ENCODE results near the gene PPIL1. TPM values are rescaled to one million over a fixed set of nuclear protein-coding genes. Genes with fewer than 3 reads are reported as not detected.

Gene PPIL1
- total RNA-seq, 4 donors from 2014 or later = 17.5 to 31.6 (median 20.9) TPM

GRCh38 chr6:36888654-36889481 lies 14.3 kb upstream of the PPIL1 start:
- DNase-seq (ENCODE audit: low spot score) (no peak), ATAC-seq (ENCODE audit: low FRiP score) (no peak)
- TF ChIP-seq, protein P1, sequence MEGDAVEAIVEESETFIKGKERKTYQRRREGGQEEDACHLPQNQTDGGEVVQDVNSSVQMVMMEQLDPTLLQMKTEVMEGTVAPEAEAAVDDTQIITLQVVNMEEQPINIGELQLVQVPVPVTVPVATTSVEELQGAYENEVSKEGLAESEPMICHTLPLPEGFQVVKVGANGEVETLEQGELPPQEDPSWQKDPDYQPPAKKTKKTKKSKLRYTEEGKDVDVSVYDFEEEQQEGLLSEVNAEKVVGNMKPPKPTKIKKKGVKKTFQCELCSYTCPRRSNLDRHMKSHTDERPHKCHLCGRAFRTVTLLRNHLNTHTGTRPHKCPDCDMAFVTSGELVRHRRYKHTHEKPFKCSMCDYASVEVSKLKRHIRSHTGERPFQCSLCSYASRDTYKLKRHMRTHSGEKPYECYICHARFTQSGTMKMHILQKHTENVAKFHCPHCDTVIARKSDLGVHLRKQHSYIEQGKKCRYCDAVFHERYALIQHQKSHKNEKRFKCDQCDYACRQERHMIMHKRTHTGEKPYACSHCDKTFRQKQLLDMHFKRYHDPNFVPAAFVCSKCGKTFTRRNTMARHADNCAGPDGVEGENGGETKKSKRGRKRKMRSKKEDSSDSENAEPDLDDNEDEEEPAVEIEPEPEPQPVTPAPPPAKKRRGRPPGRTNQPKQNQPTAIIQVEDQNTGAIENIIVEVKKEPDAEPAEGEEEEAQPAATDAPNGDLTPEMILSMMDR (IDR thresholded peaks at IDR 0.05) = no peak

DNA sequence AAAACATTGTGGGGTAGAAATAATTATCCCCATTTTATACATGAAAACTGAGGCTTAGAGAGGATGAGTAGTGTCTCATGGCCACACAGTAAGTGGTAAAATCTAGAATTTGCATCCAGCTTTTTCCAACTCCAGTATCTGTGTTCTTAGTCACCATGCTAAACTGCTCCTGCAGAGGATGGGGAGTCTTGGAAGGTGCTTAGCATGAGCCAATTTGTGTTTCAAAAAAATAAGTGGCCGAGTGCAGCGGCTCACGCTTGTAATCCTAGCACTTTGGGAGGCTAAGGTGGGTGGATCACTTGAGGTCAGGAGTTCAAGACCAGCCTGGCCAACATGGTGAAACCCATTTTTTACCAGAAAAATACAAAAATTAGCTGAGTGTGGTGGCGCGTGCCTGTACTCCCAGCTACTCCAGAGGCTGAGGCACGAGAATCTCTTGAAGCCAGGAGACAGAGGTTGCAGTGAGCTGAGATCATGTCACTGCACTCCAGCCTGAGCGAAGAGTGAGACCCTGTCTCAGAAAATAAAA lies 13.6 kb upstream of the PPIL1 start:
- TF ChIP-seq, protein P1 (IDR thresholded peaks at IDR 0.05) = no peak
- DNase-seq (ENCODE audit: low spot score) (no peak), ATAC-seq (ENCODE audit: low FRiP score) (no peak)

- TF ChIP-seq, protein P1 (IDR thresholded peaks at IDR 0.05) = no peak
- DNase-seq (ENCODE audit: low spot score) = no peak
- no peak for ATAC-seq (ENCODE audit: low FRiP score)
Observed at GRCh38 chr6:36886950-36887618, 12.5 kb upstream of the PPIL1 start.

- ATAC-seq (ENCODE audit: low FRiP score) = peak; percentile 100
- peak; percentile 99 for DNase-seq (ENCODE audit: low spot score)
- TF ChIP-seq, protein P1 (IDR thresholded peaks at IDR 0.05) = peak in 2 of 3 donors; percentile 64 to 66
Observed at GRCh38 chr6:36885461-36886401, 11.1 kb upstream of the PPIL1 start, which contains the start of gene C6orf89. C6orf89 (plus strand) TSS chr6:36885952; CDS start chr6:36899445, 13,493 bp downstream.

DNA sequence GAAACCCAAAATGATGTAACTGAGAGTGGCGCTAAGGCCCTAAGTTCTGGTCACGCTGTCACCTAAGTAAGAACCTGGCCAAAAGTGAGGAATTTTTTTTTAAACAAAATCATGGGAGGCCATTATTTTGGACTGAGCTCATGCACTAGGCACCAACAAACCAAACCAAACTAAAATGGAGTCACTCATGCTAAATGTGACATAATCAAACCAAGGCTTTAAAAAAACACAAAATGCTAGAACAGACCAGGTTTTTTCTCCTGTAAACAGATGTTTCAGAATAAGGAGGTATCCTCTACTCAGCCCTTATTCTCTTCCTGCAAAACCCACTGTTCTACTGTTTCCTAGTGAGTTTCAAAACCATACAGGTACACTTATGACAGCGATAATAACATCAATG lies 10.0 kb upstream of the PPIL1 start:
- ATAC-seq (ENCODE audit: low FRiP score) (no peak), DNase-seq (ENCODE audit: low spot score) (no peak)
- TF ChIP-seq, protein P1 (IDR thresholded peaks at IDR 0.05) = no peak

- ATAC-seq (ENCODE audit: low FRiP score) (no peak), DNase-seq (ENCODE audit: low spot score) (no peak)
- TF ChIP-seq, protein P1 (IDR thresholded peaks at IDR 0.05) = no peak
Observed at GRCh38 chr6:36875250-36875633, 639 bp upstream of the PPIL1 start.

All from omental fat pad (tissue), 4 donors.